Renal cortical epithelial cell (primary cell): Measurements from ENCODE around the gene CXCR5. TPM values are rescaled to one million over a fixed set of nuclear protein-coding genes. Genes with fewer than 3 reads are reported as not detected.
A peak's percentile ranks its signal among the peaks of the same experiment; 100 is the strongest.
"Not testable (repeated sequence)": the region's sequence is repeated elsewhere in the genome, so short reads cannot be mapped to it uniquely, and the experiment has no call there.

ENCODE experiments used
- DNase-seq: peaks from one replicate; pipeline ENCODE4 v3.0.0-alpha.2; 2011; ENCODE audit warnings: low read depth
- total RNA-seq: library from RNA; depleted of rRNA; stranded (reverse); fragments of >200 nt; gene quantifications from 2 replicates; pipeline ENCODE4 v1.2.3, GENCODE V29; 2014

CXCR5 gene, protein sequence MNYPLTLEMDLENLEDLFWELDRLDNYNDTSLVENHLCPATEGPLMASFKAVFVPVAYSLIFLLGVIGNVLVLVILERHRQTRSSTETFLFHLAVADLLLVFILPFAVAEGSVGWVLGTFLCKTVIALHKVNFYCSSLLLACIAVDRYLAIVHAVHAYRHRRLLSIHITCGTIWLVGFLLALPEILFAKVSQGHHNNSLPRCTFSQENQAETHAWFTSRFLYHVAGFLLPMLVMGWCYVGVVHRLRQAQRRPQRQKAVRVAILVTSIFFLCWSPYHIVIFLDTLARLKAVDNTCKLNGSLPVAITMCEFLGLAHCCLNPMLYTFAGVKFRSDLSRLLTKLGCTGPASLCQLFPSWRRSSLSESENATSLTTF
- not detected in 2 replicates for total RNA-seq

DNA sequence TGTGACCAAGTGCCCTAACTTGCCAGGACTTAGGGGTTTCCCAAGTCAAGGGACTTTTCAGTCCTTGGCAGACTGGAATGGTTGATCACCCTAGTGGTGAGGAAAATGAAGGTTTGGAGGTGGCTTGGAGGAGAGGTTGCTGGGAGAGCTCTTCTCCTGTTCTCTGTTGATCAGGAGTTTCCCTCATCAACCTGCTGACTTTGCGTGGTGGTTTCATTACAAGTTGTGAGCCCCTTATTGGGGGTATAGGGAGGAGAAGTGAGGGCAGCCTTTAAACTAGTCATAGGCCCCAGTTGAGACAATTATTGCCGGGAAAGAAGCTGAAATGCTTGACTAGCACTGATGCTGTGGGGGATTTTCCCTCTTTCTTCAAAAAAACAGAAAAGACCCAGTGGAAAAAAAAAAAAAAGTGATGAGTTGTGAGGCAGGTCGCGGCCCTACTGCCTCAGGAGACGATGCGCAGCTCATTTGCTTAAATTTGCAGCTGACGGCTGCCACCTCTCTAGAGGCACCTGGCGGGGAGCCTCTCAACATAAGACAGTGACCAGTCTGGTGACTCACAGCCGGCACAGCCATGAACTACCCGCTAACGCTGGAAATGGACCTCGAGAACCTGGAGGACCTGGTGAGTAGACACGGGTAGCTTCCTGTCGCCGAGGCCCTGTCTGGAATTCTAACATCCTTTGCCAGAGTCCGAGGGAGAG, at the start of gene CXCR5:
CXCR5 (plus strand) TSS at position 525 of the 704 bp plus-strand sequence; CDS start at position 575, 50 bp downstream.
- DNase-seq: no peak

DNA sequence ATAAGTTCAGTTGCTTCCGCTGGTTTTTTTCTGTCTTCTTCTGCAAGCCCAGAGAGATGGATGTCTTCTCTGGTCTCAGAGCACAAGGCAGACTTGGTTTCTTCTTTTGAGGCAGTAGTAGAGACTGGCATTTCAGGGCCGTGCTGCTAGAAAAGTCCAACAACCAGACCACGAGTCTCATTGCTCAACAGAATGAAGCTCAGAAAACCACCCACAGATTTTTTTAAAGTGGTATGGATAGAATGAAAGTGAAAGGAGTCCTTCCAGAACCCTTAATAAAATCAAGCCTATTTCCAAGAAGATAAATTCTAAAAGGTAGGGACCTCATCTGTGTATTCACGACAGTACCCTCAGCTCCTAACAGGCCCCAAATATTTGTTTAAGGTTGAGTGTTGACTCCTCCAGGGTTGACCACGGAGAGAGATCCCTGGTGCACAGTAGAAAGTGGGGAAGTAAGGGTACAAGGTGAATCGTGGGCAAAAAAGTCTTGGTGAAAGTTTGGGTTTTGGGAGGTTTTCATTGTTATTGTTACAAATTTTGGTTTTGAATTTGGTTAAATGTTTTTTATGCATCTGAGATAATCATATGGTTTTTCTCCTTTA, 49.2 kb upstream of the CXCR5 start:
- DNase-seq: peak; percentile 36

DNA sequence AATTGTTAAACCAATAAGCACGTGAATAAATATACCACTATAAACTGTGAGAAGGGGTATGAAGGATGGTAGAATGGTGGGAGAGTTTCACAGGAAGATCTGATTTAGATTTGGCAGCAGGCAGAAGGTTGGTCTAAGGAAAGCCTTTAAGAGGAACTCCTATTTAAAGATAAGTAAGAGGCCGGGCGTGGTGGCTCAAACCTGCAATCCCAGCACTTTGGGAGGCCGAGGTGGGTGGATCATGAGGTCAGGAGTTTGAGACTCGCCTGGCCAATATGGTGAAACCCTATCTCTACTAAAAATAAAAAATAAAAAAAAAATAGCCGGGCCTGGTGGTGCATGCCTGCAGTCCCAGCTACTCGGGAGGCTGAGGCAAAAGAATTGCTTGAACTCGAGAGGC, 45.8 kb upstream of the CXCR5 start:
- no peak for DNase-seq

DNA sequence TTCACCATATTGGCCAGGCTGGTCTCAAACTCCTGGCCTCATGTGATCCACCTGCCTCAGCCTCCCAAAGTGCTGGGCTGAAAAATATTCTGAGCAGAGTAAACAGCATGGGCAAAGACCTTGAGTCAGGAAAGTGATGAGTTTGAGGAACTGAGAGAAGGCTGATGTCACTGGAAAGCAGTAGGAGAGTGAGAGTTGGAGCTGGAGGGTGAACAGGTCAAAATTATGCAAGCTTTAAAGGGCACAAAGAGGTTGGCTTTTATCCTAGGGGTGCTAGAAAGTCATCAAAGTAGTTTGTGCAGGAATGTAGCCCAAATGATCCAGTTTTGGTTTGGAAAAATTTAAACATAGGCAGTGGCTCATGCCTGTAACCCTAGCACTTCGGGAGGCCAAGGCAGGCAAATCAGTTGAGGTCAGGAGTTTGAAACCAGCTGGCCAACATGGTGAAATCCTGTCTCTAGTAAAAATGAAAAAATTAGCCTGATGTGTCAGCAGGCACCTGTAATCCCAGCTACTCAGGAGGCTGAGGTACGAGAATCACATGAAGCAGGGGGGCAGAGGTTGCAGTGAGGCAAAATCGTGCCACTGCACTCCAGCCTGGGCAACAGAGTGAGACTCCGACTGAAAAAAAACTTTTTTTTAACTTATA, 44.7 kb upstream of the CXCR5 start:
- no peak for DNase-seq

DNA sequence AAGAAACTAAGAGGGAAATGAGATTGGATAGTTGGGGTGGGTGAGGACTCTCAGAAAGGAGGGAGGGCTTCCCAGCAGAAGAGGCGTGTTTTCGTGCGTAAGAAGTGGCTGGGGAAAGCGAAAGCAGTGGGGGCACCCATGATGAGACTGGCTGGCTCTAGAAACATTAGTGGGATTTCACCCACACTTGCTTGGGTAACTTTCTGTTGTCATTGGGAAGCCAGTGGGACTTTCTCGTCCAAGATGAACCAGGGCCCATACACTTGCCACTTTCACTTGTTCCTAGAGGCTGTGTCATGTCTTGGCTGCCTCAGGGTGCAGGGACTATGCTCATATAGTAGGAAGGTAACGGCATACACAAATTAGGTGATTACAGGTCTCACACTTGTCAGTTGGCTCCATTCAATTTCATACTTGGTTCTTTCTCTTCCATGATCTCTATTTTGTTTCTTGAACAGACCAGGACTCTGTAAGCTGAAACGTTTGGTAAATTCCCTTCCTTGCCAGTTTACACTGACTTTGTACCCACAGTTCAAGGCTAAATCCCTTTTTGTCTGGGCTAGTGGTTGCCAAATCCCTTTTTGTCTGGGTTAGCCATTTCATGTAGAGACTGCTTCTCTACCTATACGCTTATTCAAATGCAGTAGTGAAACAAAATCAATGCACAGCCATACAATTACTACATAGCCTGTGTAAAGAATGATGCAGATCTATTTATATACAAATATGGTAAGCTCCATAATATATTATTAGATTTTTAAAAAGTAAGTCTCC, 42.0 kb upstream of the CXCR5 start:
- DNase-seq: no peak

DNA sequence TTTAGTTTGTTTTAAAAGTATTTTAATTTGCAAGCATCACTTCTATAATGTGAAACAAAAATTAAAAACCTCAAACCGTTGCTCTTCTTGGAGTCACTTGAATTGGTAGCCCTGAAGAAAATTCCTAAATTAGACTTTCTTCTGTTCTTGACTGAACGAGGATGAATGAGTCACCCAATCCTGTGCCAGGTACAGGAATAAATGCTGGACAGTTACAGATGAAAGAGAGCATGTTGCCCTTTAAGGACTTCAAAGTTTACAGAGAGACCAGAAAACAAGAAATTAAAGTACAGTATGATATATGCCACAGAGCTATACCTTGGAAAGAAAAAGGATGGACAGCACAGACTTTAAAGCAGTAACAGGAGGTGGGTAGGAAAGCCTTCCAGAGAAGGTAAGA, 41.3 kb upstream of the CXCR5 start:
- peak; percentile 49 for DNase-seq

DNA sequence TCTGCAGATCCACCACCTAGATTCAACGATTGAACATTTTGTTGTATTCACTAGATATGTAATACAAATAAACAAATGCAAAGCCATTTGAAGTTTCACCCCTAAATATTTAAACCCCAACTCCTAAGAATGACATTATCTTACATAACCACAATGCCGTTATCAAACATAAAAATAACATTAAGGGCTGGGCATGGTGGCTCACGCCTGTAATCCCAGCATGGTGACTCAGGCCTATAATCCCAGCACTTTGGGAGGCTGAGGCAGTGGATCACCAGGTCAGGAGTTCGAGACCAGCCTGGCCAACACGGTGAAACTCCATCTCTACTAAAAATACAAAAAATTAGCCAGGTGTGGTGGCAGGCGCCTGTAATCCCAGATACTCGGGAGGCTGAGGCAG, 40.8 kb upstream of the CXCR5 start:
- not testable (repeated sequence) for DNase-seq

DNA sequence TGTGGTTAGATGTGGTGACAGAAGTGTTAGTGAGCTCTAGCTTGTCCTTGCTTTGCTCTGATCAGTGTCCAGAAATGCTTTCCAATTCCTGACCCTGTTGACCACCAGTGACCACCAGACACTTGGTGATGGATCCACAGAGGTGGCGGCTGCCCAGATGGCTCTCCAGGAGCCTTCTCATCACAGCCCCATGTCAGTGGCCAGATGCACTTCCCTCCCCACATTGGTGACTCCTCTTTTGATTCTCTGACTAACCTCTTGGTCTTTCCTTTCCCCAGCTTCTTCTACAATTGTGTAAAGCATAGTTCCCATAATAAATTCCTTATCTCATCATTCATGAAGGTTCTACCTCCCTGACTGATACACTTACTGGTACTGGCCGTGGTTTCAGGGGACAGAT, 40.1 kb upstream of the CXCR5 start:
- no peak for DNase-seq

DNA sequence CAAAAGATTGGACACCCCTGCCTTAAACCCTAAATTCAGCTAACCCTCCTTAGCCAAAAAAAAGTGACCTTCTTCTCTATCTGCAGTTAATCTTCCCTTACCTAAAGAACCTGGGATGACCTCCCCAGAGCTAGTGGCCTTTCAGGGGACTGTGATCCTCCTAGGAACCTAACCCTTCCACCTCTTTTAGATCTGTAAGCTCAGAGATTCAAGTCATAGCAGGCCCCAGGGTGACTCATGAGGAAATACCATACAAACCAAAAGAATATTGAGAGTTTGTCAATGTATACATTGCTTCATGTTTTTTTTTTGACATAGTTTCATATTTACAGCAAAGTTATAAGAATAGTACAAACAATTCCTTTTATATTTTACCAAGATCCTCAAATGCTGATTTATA, 38.3 kb upstream of the CXCR5 start:
- no peak for DNase-seq

DNA sequence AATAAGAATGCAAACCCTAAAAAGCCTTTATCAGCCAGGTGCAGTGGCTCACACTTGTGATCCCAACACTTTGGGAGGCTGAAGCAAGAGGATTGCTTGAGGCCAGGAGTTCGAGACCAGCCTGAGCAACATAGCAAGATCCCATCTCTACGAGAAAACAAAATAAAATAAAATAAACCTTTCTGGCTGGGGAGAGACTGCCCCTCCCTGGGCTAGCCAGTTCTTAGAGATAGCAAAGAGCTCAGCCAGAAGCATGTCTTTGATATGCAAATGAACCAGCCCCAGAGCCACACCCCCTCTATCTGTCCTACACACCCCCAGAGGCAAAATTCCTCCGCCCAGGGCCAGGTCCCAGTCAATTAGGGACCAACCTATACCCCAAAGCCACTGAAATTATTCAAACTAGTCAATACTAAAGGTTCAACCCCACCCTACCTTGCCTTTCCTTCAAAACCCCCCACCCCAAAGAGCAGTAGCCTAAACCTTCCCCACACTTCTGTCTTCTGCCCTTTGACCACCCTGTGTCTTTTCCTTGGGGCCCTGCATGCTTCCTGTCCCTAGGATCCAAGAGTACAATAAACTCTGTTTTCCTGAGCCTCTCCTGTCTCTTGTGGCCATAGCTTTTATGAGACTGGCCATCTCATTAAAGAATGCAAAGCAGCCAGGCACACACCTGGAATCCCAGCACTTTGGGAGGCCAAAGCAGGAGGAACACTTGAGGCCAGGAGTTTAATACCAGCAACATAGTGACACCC, 37.3 kb upstream of the CXCR5 start:
- DNase-seq: no peak

DNA sequence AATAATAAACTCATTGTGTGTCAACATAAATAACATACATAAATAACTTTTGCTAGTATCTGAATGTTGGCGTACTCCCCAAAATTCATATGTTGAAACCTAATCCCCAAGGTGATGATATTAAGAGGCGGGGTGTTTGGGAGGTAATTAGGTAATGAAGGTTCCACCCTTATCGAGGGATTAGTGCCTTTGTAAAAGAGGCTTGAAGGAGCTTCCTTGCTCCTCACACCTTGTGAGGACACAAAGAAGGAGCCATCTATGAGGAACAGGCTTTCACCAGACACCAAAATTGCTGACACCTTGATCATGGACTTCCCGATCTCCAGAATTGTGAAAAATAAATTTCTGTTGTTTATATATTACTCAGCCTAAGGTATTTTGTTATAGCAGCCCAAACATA, 33.9 kb upstream of the CXCR5 start:
- no peak for DNase-seq

DNA sequence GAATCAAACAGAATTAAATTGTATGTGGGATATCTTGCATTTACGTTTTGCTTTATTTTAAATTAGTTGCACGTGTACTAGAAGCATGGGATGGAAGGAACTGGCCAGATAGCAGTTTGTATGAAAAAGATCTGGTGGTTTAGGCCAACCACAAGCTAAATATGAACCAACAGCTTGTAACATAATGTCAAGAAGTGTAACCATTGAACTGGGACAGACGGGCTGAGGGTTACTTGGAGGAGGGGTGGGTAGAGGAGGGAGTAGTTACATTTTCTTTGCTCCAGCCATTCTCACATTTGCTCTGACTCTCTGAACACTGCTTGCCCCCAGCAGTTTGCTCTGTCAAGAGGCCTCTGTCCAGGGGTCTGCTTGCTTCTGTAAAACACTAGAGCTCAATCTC, 31.7 kb upstream of the CXCR5 start:
- peak; percentile 17 for DNase-seq

DNA sequence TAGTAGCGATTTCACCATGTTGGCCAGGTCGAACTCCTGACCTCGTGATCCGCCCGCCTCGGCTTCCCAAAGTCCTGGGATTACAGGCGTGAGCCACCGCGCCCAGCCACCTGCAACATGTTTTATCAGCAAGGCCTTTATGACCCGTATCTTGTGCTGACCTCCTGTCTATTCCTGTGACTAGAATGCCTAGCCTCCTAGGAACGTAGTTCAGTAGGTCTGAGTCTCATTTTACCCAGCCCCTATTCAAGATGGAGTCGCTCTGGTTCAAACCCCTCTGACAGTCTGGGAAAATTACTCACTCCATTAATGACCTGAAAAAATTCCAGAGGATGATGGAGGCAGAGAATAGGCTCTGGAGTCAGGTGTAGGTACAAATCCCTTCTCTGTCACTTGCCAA, 30.0 kb upstream of the CXCR5 start:
- DNase-seq: no peak

DNA sequence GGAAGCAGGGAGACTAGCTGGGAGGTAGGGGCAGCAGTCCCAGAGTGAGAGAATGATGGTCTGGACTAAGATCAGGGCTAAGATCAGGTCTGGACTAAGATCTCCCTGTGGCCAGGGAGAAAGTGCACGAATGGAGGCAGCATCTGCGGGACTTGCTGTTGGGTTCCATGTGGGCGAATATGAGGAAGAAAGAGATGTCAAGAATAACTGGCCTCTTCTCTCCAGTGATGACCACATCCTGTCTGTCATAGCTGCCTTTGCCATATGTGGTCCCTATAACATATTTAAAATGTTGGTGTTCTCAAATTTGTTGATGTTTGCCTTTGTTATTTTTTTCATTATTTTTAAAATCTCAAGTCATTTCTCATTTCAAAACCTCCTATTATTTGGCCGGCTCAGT, 27.4 kb upstream of the CXCR5 start:
- DNase-seq: no peak

DNA sequence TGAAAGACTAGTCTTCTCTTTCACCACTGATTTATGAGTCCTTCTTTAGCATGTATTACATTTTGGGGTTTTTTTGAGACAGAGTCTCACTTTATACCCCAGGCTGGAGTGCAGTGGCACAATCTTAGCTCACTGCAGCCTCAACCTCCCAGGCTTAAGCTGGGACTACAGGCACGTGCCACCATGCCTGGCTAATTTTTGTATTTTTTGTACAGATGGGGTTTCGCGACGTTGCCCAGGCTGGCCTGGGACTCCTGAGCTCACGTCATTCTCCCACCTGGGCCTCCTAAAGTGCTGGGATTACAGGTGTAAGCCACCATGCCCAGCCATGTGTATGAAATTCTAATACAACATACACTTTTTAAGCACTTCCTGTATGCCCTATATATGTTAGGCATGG, 26.3 kb upstream of the CXCR5 start:
- DNase-seq: no peak

DNA sequence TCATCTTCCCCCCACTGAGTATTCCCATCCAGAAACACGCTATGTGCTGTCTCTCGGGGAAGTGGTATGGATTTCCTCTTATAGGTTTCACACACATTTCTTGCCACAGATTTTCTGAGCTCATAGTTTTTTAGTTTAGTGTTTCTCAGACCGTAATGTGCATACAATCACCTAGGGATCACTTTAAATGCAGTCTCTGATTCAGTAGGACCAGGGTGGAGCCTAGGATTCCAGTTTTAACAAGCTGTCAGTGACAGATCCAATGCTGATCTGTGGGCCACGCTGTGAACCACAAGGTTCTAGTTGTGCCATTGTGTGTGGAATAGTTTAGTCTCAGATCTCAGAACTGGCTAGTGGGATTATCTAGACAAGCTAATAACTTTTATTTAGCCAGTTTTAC, 23.7 kb upstream of the CXCR5 start:
- no peak for DNase-seq

DNA sequence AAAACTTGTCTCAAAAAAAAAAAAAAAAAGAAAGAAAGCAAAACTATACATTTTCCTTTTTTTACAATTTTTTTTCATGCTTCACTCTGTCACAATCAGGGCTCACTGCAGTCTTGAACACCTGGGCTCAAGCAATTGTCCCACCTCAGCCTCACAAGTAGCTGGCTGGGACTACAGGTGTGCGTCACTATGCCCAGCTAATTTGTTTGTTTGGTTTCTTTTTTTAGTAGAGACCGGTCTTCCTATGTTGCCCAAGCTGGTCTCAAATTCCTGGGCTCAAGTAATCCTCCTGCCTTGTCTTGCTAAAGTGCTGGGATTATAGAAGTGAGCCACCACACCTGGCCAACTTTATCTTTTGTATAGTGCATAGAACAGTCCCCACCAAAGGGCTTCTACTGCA, 15.0 kb upstream of the CXCR5 start:
- DNase-seq: no peak

DNA sequence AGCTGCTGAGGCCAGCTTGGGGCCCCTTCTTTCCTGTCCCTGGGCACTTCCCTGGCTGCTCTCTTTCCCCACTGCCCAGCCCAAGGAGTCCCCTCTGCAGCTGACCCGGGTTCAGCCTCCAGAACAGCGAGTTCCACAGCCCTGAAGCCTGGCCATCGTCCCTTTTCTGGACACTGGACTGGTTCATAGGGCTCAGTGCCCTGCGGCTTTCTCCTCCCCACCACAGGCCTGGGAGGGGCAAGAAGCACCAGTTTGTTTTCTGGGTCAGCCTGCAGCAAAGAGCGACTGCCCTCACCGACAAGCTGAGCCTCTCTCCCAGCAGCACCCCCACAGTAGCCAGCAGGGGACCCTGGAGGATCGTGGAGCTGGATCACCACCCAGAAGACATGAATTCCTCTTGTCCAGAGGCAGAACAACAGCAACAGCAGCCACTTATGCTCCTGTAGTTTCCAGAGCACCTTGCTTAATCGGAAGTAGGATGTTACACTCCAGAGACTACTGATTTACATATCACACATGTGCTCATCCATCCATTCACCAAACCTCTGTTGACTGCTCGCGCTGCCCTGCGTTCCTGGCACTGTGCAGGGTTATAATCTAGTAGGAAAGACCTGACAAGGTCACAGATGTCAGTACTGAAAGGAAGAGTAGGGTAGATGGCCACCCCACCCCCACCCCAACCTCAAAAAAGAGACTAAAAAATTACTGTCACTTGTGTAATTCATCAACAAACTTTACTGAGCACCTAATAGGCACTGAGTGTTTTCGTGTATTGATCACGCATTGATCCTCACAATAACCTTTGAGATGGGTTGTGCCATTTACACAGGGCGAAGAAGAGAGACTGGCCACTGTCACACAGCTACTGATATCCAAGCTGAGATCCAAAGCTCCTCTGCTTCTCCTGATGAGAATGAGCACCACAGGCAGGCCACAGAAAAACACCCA, 13.0 kb upstream of the CXCR5 start:
- peak; percentile 92 for DNase-seq

DNA sequence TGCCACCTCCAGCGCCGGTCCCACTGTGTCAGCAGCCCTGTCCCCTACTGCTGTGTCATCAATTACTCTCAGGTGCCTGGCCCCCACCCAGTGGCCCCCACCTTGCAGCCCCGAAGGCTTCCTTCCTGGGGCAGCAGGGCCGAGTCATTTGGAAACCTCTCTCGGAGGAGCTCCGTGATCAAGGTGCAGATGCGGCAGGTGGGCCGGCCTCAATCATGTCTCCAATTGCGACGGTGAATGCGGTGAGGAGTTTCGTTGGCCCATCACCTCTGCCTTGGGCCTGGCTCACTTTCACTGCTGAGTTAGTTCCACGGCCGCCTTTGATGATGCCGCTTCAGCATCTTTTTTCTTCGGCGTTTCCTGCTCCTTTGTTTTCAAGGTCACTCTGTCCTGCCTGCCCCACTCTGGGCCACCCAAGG, 11.3 kb upstream of the CXCR5 start:
- no peak for DNase-seq

DNA sequence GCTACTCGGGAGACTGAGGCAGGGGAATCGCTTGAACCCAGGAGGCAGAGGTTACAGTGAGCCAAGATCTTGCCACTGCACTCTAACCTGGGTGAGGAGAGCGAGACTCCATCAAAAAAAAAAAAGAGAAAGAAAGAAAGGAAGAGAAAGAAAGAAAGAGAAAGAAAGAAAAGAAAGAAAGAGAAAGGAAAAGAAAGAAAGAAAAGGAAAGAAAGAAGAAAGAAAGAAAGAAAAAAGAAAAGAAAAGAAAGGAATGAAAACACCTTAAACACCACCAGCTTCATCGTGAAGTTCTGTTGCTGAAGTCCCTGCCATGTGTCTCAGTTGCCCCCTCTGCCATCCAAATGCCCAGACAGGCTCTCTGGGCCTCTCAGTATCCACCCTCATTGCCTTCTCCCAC, 9.9 kb upstream of the CXCR5 start:
- DNase-seq: no peak
